GM18951 (cell line): Measurements from ENCODE around the gene AK2.

Experiments used
- POLR2A ChIP-seq: IDR thresholded peaks from 4 replicates; pipeline ENCODE4 v1.6.1; 2011; ENCODE audit warnings: mild to moderate bottlenecking; ENCODE audit not compliant: insufficient read length, insufficient read depth; ENCODE audit errors: extremely low read depth
- in situ Hi-C: fragments of 300-500 bp; cut with MboI; formaldehyde crosslinking; loops from one replicate; pipeline ENCODE4 v1.12.0; 2022; ENCODE audit warnings: low sequenced_read_pairs, mixed read lengths, inconsistent platforms; ENCODE audit not compliant: unreplicated experiment

The AK2 gene

DNA sequence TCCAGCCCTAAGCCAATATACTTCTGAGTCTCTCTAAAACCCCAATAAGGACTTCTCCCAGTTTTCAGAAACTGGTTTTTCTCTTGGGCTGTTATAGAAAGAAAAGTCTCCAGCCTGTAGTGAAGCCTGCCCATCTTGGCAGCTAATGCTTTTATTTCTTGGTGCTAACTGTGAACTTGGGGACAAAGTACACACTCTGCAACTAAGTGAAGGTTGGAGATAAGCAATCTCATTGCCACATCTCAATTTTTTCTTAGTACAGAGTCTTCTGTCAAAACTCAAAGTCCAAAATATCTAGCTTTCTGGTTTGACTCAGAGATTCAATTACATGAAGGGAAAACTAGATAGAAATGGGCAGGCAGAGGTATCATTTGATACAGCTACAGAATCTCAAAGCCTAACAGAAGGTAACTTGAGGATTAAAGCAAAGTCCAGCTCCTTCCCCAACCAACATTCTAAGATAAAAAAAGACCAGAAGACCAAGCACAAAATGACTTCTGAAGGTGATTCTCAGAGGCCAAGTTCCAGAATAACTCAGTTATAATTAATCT lies 14.0 kb downstream of the AK2 start:
- TF ChIP-seq POLR2A = no peak
- in situ Hi-C loops = no loop called here

DNA sequence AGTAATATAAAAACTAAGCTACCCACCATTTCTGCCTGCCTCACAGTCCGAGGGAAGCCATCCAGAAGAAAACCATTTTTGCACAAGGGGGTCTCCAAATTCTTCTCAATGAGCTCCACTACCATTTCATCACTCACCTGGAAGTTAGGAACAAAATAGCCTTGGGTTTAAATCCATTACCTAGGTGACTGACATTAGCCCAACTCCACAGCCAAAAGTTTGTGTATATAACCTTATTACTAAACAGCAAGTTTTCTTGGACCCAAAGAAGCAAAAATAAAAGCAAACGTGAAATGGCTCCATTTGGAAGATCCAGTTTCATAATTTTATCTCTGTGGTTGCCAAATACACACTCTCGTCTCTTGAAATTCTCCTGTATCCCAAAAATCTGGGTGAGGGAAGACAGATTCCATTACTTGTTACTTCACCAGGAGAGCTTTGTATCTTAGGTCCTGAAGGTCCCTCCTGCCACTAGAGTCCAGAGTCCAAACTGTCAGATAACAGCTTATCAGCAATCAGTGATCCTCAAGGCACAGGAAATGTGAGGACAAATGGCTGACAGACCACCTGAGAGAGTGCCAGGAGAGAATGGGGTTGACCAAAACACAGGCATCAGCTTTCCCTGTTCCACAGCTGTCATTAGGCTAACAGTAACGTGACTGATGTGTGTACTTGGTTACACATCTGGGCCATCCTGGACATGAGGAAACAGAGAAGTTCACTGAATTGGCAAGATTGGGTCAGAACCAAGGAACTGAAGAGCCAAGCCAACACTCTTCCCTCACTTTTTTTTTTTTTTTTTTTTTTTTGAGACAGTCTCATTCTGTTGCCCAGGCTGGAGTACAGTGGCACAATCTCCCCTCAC lies 14.9 kb downstream of the AK2 start:
- in situ Hi-C loops = no loop called here
- no peak for TF ChIP-seq POLR2A

DNA sequence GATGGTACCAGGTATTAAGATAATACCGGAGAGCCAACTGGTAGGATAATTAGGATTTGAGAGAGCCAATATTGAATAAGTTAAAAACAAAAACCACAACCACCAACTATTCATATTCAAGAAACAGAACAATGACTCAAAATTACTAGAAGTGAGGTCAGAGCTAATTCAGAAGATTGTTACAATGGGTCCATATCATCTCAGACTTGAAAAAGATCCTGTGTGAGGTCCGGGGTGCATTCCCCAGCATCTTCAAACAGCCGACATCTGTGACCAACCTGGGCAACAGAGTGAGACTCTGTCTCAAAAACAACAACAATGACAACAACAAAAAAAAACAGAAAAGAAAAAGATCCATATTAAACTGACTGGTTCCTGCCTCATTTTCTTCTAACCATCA lies 18.6 kb downstream of the AK2 start:
- in situ Hi-C loops = no loop called here
- TF ChIP-seq POLR2A = no peak

DNA sequence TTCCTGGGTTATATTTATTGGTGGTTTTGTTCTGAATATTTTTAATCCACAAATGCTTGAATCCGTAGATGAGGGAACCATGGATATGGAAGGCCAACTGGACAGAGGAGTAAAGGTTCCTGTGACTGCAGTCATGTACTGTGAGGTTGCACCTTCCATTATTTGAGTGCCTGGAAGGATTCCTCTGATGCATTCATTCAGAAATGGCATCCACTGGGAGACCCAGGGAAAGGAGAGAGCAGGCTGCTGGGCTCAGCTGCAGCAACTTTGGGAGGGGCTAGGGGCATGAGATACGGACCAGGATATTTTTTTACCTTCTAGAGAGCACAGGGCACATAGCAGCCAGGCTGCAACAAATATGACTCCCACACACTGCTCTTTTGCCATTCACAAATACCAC lies 19.5 kb downstream of the AK2 start:
- in situ Hi-C loops = no loop called here
- TF ChIP-seq POLR2A = no peak

DNA sequence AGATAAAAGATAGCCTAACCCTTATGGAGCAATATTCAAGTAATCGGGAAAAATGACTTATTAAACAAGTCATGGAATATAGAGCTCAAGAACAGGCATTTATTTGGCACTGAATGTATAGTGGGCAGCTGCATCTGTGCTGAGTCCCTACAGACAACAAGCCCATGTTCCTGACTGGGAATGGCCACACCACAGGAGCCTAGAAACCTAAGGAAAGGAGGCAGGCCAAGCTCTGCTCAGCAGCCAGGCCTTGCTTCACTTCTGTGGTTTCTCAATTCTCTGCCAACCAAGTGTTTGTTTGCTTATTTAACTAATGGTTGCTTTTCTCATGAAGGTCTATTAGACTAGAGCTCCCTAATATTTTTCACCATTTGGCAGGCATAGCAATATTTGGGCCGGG lies 21.5 kb downstream of the AK2 start:
- TF ChIP-seq POLR2A = no peak
- in situ Hi-C loops = no loop called here

DNA sequence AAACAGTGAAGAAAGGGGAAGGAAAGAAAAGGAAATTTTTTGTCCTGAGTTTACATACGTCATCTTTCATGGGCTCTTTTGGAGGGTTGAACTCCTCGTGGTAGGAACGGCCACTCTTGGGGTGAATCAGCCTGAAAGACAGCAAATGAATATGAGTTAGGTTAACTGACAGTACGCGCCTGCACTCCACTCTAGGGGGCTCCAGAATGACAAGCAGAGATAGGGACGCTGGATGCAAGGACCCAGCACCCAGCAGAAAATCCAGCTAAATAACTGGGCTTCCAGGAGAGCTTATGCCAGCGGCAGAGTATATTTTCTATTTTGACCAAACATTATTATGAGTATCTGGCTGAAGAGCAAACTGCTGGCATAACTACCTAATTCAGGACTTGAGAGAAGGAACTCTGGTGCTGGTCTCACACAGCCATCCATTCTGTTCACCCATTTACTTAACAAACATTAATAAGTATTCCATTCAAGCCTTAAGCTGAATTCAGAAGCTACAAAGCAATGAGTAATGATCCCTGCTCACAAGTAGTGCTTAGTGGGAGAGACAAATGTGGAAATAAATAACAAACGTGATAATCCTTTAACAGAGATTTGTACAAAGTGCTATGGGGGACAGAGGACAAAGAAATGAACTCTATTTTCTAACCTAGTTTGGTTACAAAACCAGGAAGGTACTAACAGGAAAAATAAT lies 22.1 kb downstream of the AK2 start:
- no peak for TF ChIP-seq POLR2A
- in situ Hi-C loops = no loop called here

DNA sequence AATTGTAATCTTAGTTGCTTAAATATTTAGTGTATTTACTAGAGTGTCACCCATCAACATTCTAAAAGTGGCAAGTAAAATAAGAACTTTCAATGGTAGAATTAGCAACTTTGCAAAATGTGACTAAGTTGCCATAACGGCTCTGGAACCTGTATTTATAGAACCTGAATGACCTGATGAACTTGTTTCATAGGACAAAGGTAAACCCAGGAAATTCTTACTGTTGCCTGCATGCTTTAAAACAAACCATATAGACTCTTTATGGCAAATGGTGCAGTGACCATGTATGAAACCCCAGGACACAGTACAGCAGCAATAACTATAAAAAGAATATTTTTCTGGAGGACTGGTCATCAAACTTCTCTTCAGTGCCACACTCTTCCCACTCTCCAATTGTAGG lies 22.9 kb downstream of the AK2 start:
- in situ Hi-C loops = no loop called here
- TF ChIP-seq POLR2A = no peak

DNA sequence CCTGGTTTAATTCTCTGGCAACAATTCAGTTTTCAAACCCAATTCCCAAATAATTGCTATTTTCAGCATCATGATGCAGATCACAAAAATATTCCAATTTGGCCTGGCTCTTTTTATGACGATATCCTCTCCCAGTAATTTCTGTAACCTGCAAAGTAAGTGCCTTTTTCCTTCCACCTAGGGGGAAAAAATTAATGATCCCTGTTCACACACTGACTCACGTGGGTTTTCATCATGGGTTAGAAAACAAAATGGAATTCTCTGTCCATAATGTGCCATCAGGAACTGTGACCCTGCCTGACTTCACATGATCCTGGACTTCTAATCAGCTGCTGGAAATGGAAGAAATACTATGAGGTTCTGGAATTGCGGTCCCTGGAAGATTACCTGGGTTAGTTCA lies 24.5 kb downstream of the AK2 start:
- no peak for TF ChIP-seq POLR2A
- in situ Hi-C loops = no loop called here

DNA sequence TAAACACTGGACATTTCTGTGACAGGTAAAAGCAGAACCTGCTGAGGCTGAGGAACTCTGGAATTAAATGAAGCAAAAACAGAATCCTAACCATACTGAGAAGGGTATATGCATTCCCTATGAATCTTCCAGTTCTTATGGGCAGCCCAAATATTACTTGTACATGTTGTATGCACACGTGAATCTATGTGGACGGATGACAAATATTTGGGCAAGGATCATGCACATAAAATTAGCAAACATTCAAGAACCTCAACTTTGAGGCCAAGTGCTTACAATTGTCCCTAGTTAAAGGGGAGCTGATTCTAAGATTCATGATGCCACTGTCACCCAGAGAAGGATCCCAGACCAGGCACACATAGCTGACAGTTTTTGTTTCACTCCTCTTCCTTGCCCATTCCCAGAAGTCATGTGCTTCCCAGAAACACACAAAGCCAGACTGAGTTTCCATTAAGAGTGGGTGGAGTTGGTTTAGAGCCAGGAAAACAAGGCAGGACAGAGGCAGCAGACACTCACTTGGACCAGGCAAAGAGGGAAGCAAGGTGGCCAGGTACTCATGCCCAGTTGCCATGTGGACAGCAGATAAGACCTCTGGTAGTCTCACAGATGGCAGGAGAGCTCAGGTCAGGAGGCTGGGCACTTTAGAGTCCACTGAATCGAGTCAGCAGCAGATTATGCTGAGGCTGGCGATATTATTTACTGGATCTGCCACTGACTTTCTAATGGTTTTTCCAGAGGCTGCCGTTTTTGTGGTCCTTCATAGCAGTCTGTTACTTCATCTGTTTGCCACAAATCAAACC lies 25.6 kb downstream of the AK2 start:
- no peak for TF ChIP-seq POLR2A
- in situ Hi-C loops = no loop called here

DNA sequence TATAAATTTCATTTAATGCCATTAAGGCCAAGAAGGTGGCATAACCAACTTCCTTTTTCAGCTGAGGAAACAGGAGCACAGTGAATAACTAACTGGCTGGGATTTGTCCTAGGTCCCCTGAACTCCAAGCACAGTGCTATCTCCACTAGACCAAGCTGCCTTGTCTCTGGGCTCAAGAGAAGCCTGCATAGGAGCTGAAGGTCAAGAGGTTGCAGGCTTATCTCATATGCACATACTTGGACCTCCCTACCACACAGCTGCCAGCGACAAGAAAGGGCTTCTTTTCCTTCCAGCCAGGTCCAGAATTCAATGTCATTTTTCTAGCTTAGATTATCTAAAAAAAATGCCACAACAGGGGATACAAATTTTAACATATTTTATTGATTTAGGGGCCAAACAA lies 27.1 kb downstream of the AK2 start:
- no peak for TF ChIP-seq POLR2A
- in situ Hi-C loops = no loop called here

DNA sequence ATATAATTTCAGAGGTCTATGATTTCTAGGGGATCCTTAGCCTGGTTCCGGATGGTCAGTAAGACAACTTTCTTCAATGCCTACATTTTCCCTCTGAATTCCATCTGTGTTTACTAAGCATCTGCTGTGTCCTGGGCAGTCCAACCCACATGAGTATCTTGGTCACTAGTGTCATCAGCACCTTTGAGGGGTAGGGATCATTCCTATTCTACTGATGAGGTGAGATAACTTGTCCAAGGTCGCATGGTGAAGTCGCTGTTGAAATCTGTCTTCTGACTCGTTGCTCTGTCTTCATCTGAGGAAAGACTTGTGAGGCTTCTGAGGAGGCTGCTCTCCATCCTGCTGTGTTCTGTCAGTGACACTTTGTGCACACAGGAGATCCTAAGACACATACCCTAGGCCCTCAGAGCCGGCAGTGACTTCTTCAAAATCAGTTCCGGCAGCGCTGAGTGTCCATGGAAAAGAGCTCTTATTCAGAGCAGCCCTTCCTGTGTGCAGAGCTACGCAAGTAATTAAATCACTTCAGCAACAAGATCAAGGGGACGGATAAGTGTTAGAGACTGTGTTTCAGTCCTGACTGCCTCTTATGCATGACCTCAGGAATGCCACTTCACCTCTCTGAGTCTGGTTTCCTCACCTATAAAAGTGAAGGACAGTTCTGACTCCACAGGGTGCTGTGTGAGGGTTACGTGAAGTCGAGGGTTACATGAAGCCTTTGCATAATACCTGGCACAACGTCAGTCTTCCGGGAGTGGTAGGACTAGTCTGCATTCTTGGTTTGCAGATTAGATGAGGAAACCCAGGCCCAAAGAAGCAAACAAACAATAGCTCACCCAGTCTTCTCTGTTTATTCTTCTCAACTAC lies 28.4 kb downstream of the AK2 start:
- no peak for TF ChIP-seq POLR2A
- in situ Hi-C loops = no loop called here
